ENCODE data around the gene C1GALT1.

GRCh38 chr7:7265081-7266075, 83.0 kb downstream of the C1GALT1 start:
- TF ChIP-seq, protein P1, sequence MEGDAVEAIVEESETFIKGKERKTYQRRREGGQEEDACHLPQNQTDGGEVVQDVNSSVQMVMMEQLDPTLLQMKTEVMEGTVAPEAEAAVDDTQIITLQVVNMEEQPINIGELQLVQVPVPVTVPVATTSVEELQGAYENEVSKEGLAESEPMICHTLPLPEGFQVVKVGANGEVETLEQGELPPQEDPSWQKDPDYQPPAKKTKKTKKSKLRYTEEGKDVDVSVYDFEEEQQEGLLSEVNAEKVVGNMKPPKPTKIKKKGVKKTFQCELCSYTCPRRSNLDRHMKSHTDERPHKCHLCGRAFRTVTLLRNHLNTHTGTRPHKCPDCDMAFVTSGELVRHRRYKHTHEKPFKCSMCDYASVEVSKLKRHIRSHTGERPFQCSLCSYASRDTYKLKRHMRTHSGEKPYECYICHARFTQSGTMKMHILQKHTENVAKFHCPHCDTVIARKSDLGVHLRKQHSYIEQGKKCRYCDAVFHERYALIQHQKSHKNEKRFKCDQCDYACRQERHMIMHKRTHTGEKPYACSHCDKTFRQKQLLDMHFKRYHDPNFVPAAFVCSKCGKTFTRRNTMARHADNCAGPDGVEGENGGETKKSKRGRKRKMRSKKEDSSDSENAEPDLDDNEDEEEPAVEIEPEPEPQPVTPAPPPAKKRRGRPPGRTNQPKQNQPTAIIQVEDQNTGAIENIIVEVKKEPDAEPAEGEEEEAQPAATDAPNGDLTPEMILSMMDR (IDR thresholded peaks at IDR 0.05): no peak
- TF ChIP-seq POLR2AphosphoS5 (IDR thresholded peaks at IDR 0.05): no peak
- no peak for TF ChIP-seq POLR2A (IDR thresholded peaks at IDR 0.05)
- no peak for TF ChIP-seq EP300 (IDR thresholded peaks at IDR 0.05)

Data from upper lobe of left lung (tissue), 4 donors.